ENCODE results near the gene AVPR1A. TPM values are rescaled to one million over a fixed set of nuclear protein-coding genes. Genes with fewer than 3 reads are reported as not detected.
"Not testable (repeated sequence)": the region's sequence is repeated elsewhere in the genome, so short reads cannot be mapped to it uniquely, and the experiment has no call there.

AVPR1A gene
- total RNA-seq, 1 donor from 2014 or later: 0.05 TPM

- no peak overlapping the region for H3K27ac ChIP-seq (ENCODE audit: low read depth, low read length)
- H2AFZ ChIP-seq (ENCODE audit: low read depth, low read length): no peak overlapping the region
- H3K36me3 ChIP-seq (ENCODE audit: insufficient read depth, low read length): no peaks in the 10 kb centered on the region
- no peak overlapping the region for H3K4me2 ChIP-seq (ENCODE audit: low read length)
- no peaks in the 10 kb centered on the region for H3K4me1 ChIP-seq (ENCODE audit: insufficient read depth, low read length)
- DNase-seq (ENCODE audit: low read depth) (no peak), FAIRE-seq (no peak)
- H3K9me3 ChIP-seq (ENCODE audit: insufficient read depth, low read depth, low read length): peaks cover 4% of the 10 kb centered on the region
- H3K9ac ChIP-seq (ENCODE audit: low read length): no peak overlapping the region
- Mint-ChIP-seq H3K27me3 (ENCODE audit: low read depth, unreplicated experiment) (peaks cover 5% of the 10 kb centered on the region), H3K9me3 (ENCODE audit: unreplicated experiment) (peaks cover 15% of the 10 kb centered on the region), H3K4me1 (ENCODE audit: low read depth, unreplicated experiment) (no peaks in the 10 kb centered on the region), H3K36me3 (ENCODE audit: low read depth, unreplicated experiment) (no peaks in the 10 kb centered on the region), H3K27ac (ENCODE audit: unreplicated experiment) (no peak overlapping the region), H3K4me3 (ENCODE audit: unreplicated experiment) (no peak overlapping the region)
- TF ChIP-seq CTCF (IDR thresholded peaks at IDR 0.05; ENCODE audit: insufficient read depth, low read depth, low read length): no peak
- no peak for TF ChIP-seq EZH2 (IDR thresholded peaks at IDR 0.05; ENCODE audit: insufficient read depth, low read length)
- no peak overlapping the region for H3K4me3 ChIP-seq (ENCODE audit: insufficient read depth, low read depth, low read length)
- no peaks in the 10 kb centered on the region for H3K79me2 ChIP-seq (ENCODE audit: insufficient read depth, low read length)
- H3K27me3 ChIP-seq (ENCODE audit: insufficient read depth, low read length): no peaks in the 10 kb centered on the region
- no peaks in the 10 kb centered on the region for H4K20me1 ChIP-seq (ENCODE audit: insufficient read depth, low read length)
Observed at GRCh38 chr12:63170321-63170720, 19.3 kb upstream of the AVPR1A start.

GRCh38 chr12:63167741-63168140 lies 16.7 kb upstream of the AVPR1A start:
- not testable (repeated sequence) for H2AFZ ChIP-seq (ENCODE audit: low read depth, low read length); H3K27me3 ChIP-seq (ENCODE audit: insufficient read depth, low read length); H3K9me3 ChIP-seq (ENCODE audit: insufficient read depth, low read depth, low read length); H4K20me1 ChIP-seq (ENCODE audit: insufficient read depth, low read length); DNase-seq (ENCODE audit: low read depth); FAIRE-seq; H3K4me1 Mint-ChIP-seq (ENCODE audit: low read depth, unreplicated experiment); H3K9ac ChIP-seq (ENCODE audit: low read length); H3K4me3 Mint-ChIP-seq (ENCODE audit: unreplicated experiment); H3K79me2 ChIP-seq (ENCODE audit: insufficient read depth, low read length); H3K4me3 ChIP-seq (ENCODE audit: insufficient read depth, low read depth, low read length); H3K36me3 Mint-ChIP-seq (ENCODE audit: low read depth, unreplicated experiment); H3K27ac ChIP-seq (ENCODE audit: low read depth, low read length); H3K4me2 ChIP-seq (ENCODE audit: low read length); H3K4me1 ChIP-seq (ENCODE audit: insufficient read depth, low read length); H3K27ac Mint-ChIP-seq (ENCODE audit: unreplicated experiment); H3K36me3 ChIP-seq (ENCODE audit: insufficient read depth, low read length)
- H3K27me3 Mint-ChIP-seq (ENCODE audit: low read depth, unreplicated experiment): peaks cover 13% of the 10 kb centered on the region
- peaks cover 11% of the 10 kb centered on the region for H3K9me3 Mint-ChIP-seq (ENCODE audit: unreplicated experiment)

- Mint-ChIP-seq H3K27me3 (ENCODE audit: low read depth, unreplicated experiment) (peaks cover 11% of the 10 kb centered on the region), H3K27ac (ENCODE audit: unreplicated experiment) (no peak overlapping the region), H3K4me1 (ENCODE audit: low read depth, unreplicated experiment) (peaks cover 6% of the 10 kb centered on the region), H3K9me3 (ENCODE audit: unreplicated experiment) (peaks cover 11% of the 10 kb centered on the region), H3K36me3 (ENCODE audit: low read depth, unreplicated experiment) (no peaks in the 10 kb centered on the region), H3K4me3 (ENCODE audit: unreplicated experiment) (no peak overlapping the region)
- TF ChIP-seq EZH2 (IDR thresholded peaks at IDR 0.05; ENCODE audit: insufficient read depth, low read length): no peak
- TF ChIP-seq CTCF (IDR thresholded peaks at IDR 0.05; ENCODE audit: insufficient read depth, low read depth, low read length): no peak
- FAIRE-seq (no peak), DNase-seq (ENCODE audit: low read depth) (no peak)
- Histone ChIP-seq H4K20me1 (ENCODE audit: insufficient read depth, low read length) (no peaks in the 10 kb centered on the region), H3K27me3 (ENCODE audit: insufficient read depth, low read length) (no peaks in the 10 kb centered on the region), H2AFZ (ENCODE audit: low read depth, low read length) (no peak overlapping the region), H3K4me3 (ENCODE audit: insufficient read depth, low read depth, low read length) (no peak overlapping the region), H3K9me3 (ENCODE audit: insufficient read depth, low read depth, low read length) (no peaks in the 10 kb centered on the region), H3K4me2 (ENCODE audit: low read length) (no peak overlapping the region), H3K79me2 (ENCODE audit: insufficient read depth, low read length) (no peaks in the 10 kb centered on the region), H3K9ac (ENCODE audit: low read length) (no peak overlapping the region), H3K4me1 (ENCODE audit: insufficient read depth, low read length) (no peaks in the 10 kb centered on the region), H3K27ac (ENCODE audit: low read depth, low read length) (no peak overlapping the region), H3K36me3 (ENCODE audit: insufficient read depth, low read length) (no peaks in the 10 kb centered on the region)
Observed at GRCh38 chr12:63164911-63165310, 13.9 kb upstream of the AVPR1A start.

Measured in astrocyte (in vitro differentiated cells and primary cell).